NCI-H1694 (cell line): ENCODE measurements around the gene TMEM115.
"Not testable (repeated sequence)": the region's sequence is repeated elsewhere in the genome, so short reads cannot be mapped to it uniquely, and the experiment has no call there.

Experiments
- DNase-seq: peaks from one replicate; lab custom pipeline; 2025; lab: John Stamatoyannopoulos, UW

The TMEM115 gene

GRCh38 chr3:50316657-50317242, 42.6 kb downstream of the TMEM115 start:
- DNase-seq, result no peak

- no peak for DNase-seq
Observed at GRCh38 chr3:50314816-50315215, 44.5 kb downstream of the TMEM115 start.

- no peak for DNase-seq
Observed at GRCh38 chr3:50314342-50314741, 45.0 kb downstream of the TMEM115 start.

- not testable (repeated sequence) for DNase-seq
Observed at GRCh38 chr3:50312041-50312440, 47.3 kb downstream of the TMEM115 start.
